ENCODE data around the gene HP. TPM values are rescaled to one million over a fixed set of nuclear protein-coding genes. Genes with fewer than 3 reads are reported as not detected.
A peak's percentile ranks its signal among the peaks of the same experiment; 100 is the strongest.

Gene HP
- total and polyA plus RNA-seq, 10 of the 15 experiments (the other 5 are each of a cell fraction or from before 2014, with no cell fraction given): 10.8 TPM; not detected in 9

- TF ChIP-seq NKRF (conservative IDR thresholded peaks at IDR 0.05) (peak; percentile 81), NFXL1 (IDR thresholded peaks at IDR 0.05; ENCODE audit: borderline replicate concordance) (no peak), ZBTB40 (IDR thresholded peaks at IDR 0.05; ENCODE audit: borderline replicate concordance) (peak; percentile 98), ZNF687 (IDR thresholded peaks at IDR 0.05) (no peak), BACH1 (IDR thresholded peaks at IDR 0.05; ENCODE audit: borderline replicate concordance) (peak; percentile 29; the same call in 1 of the 2 replicates), E2F4 (IDR thresholded peaks at IDR 0.05; ENCODE audit: low read depth, low read length) (no peak), POU2F2 (IDR thresholded peaks at IDR 0.05; ENCODE audit: borderline replicate concordance, low read depth, low read length) (peak; percentile 4; the same call in 1 of the 3 replicates), ZNF24 (IDR thresholded peaks at IDR 0.05) (no peak), IKZF1 (conservative IDR thresholded peaks at IDR 0.05) (peak; percentile 96), NBN (IDR thresholded peaks at IDR 0.05) (peak; percentile 77; the same call in 1 of the 2 replicates), ZBTB33 (IDR thresholded peaks at IDR 0.05) (no peak), MXI1 (IDR thresholded peaks at IDR 0.05; ENCODE audit: low read depth, low read length) (peak; percentile 91), USF1 (IDR thresholded peaks at IDR 0.05; ENCODE audit: borderline replicate concordance, extremely low read length, insufficient read depth, low read depth, low read length) (no peak)
These were observed 39.4 kb downstream of the HP start, which contains the start of the genes DHX38 and TXNL4B (continued) for GRCh38 chr16:72093448-72094265.

Measured in GM12878 (cell line).